Activated CD4-positive, alpha-beta T cell treated with anti-CD3 and anti-CD28 coated beads for 48 hours (primary cell): ENCODE measurements around the gene IRAG1.
"Not testable (repeated sequence)": the region's sequence is repeated elsewhere in the genome, so short reads cannot be mapped to it uniquely, and the experiment has no call there.

Experiments used
- DNase-seq: peaks from one replicate; pipeline ENCODE4 v3.0.0-alpha.2; 2020

The IRAG1 gene

DNA sequence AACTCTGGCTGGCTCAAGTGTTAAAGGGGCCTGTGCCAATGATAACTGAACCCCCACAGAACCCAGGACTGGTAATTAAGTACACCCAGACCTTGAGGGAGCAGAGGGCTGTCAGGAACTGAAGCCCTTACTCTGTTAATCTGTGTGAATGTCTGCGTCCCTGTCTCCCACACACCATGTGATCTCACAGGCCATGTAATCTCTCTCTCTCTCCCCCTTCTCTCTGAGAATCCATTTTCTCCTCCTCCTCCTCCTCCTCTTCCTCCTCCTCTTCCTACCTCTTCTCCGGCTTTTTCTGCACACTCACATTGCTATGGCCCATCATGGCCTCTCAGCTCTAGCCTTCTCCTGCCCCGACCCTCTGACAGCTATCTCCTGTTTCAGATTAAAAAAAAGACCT lies 14.6 kb upstream of the IRAG1 start:
- DNase-seq, result no peak

DNA sequence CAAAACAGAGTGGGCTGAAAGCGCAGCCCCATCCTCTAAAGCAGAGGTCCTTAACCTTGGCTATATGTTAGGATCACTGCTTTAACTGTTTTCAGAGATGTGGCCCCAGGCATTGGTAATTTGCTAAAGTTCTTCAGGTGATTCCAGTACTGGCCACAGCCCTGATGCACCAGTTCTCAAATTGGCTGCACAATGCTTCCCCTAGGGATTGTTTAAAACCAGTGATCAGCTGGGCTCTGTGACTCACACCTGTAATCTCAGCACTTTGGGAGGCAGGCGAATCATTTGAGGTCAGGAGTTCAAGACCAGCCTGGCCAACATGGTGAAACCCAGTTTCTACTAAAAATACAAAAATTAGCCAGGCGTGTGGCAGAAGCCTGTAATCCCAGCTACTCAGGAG lies 8.4 kb upstream of the IRAG1 start:
- DNase-seq, result no peak

DNA sequence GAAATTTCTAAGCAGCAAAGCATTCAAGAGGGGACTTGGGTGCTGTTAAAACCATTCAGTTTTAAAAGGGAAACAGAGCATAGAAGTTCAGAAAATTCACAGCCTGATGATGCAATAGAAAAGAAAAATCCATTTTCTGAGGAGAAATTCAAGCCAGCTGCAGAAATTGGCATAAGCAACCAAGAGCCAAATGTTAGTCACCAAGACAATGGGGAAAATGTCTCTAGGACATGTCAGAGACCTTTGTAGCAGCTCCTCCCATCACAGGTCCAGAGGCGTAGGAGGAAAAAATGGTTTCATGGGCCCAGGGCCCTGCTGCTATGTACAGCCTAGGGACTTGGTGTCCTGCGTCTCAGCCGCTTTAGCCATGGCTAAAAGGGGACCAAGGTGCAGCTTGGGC lies 5.5 kb upstream of the IRAG1 start:
- no peak for DNase-seq

DNA sequence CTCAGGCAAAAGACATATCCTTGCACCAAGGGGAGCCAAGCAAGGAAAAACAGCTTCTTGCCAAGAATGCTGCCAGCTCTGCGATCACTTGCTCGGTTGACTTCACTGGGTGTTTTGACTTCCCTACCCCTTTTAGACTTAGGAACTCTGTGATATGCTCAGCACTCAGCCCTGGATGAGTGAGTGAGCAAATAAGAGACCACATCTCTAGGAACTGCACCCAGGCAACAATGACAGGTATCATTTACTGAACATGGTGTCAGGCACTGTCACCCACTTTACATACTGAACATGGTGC lies 3.7 kb upstream of the IRAG1 start:
- no peak for DNase-seq

GRCh38 chr11:10696468-10697322 lies 3.1 kb upstream of the IRAG1 start:
- no peak for DNase-seq

DNA sequence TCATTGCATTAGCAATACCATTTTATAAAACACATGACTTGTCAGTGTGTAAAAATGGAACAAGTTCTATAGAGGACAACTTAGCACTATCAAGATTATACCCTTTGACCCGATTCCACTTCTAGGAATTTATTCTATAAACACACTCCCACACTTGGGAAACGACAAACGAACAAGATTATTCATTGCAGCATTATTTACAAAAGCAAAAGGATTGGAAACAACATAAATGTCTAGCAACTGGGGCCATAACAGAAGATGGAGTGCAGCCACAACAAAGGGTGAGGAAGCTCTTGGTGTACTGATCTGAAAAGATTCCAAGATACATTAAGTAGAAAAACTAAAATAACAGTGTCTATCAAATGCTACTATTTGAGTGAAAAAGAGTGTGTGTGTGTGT lies 2.3 kb upstream of the IRAG1 start:
- DNase-seq, result no peak

DNA sequence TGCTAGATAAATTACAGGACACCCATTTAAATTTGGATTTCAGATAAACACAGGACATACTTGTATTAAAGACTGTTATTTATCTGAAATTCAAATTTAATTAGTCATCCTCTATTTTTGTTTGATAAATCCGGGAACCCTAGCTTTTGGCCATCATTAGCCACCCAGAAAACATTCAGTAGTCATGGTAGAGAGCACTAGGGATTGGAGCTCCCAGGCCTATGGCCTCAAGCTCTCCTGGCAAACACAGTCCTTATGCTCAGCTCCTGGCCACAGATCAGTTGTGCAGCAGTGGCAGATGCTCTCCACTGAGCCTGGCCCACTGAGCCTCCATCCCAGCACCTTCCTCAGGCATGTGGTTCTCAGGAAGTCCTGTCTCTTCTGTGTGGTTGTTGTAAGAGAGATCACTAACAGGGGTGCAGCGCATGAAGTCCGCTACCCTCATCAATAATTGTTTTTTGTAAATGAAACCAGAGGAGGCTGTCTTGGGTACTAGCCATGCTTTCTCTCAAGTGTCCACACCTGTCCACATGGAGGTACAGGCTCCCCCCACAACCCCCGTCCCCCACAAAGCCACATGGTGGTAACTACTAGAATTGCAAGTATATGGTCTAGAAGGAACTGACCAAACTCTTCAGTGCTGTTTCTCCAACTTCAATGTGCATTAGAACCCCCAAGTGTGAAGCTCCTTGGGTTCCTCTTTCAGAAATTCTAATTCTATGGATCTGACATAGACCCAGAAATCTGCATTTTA lies 1.1 kb upstream of the IRAG1 start:
- DNase-seq, result no peak

- no peak for DNase-seq
These were observed 932 bp downstream of the IRAG1 start for GRCh38 chr11:10692531-10693115.

DNA sequence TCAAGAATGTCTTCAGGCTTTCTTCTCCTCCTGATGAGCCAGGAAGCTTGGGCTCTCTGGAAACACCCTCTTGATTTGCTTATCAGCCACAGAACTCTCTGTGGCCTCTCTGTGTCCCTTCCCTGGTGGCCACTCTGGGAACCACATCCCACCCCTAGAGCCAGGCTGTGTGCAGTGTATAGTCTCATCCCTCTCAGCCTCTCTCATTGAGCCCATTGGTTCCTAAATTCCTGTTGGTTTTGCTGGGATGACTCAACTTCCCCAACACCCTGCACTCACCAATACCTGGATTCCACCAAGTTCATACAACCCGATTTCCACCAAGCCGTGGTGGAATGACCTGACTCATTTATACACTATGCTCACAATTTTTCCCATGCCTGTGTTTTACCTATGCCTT lies 5.2 kb downstream of the IRAG1 start:
- peak; percentile 26 for DNase-seq

GRCh38 chr11:10686311-10686710 lies 7.2 kb downstream of the IRAG1 start:
- DNase-seq, result no peak

- no peak for DNase-seq
These were observed 10.1 kb downstream of the IRAG1 start for GRCh38 chr11:10683429-10683828.

DNA sequence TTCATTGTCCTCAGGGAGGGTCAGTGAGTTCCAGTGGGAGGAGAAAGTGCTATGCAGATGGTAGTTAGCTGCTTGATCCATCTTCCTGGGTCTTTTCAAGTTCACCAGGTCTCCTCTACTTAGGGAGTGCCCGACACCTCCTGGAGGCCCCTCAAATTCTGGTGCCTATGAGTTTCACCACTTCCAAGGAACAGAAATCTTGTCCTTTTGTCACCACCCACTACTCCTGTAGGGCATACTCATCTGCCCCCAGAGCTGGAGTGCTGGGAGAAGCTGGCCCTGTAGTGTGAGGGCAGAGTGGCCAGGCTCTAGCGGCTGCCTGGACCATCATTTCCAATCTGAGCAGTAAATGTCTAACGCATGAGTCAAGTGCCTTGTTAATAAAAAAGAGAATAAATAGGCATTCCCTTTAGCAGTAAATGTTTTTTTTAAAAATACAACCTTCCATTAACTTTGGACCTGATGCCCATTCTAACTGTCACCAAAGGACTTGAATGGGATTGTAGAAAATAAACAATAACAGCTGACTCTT lies 12.5 kb downstream of the IRAG1 start:
- DNase-seq, result no peak

DNA sequence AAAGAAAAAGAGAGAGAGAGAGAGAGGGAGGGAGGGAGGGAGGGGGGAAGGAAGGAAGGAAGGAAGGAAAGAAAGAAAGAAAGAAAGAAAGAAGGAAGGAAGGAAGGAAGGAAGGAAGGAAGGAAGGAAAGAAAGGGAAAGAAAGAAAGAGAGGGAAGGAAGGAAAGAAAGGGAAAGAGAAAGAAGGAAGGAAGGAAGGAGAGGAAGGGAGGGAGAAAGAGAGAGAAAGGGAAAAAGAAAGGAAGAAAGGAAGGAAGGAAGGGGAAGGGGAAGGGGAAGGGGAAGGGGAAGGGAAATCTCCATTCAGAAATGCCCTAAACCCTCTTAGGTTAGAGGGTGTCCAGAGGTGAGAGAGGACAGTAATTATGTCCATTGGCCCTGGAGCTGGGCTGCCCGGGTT lies 13.3 kb downstream of the IRAG1 start:
- DNase-seq, result not testable (repeated sequence)

- DNase-seq, result no peak
These were observed 13.9 kb downstream of the IRAG1 start for GRCh38 chr11:10679644-10680043.

- no peak for DNase-seq
These were observed 15.5 kb downstream of the IRAG1 start for GRCh38 chr11:10678101-10678500.

DNA sequence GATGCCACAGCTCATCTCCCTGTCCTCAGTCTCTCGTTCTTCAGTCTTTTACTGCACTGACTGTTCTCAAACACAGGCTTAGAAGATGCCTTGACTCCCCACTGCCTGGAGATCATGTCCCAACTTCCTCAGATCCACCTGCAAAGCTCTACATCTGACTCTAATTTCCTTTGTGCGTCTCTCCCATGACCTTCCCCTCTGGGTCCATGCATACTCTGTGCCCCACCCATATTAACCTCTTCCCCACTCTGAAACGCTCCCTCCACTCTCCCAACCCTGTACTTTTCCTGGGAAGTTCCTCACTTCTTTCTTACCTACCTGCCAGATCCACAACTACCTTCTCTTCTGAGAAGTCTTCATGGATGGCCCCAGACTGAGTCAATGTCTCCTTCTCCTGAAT lies 16.6 kb downstream of the IRAG1 start:
- no peak for DNase-seq

- DNase-seq, result no peak
These were observed 18.6 kb downstream of the IRAG1 start for GRCh38 chr11:10674911-10675440.

- no peak for DNase-seq
These were observed 19.1 kb downstream of the IRAG1 start for GRCh38 chr11:10674440-10674855.

- DNase-seq, result no peak
These were observed 20.0 kb downstream of the IRAG1 start for GRCh38 chr11:10673501-10674062.

DNA sequence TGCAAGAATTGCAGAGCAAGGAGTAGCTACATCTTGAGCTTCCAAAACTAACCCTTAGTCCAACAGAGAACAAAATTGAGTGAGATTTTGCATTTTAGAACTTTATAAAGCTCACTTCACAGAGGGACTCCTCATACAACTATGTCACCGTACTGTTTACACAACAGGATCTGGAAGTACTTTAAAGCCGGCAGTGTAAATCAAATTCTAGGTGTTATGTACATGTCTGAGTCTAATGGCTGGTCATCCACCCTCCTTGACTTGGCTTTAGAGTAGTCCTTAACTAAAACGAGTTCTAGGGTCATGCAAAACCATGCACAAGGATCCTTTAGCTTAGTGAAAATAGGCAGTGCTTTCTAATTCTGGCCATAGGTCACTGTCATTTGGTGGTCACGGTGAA lies 23.5 kb downstream of the IRAG1 start:
- no peak for DNase-seq

DNA sequence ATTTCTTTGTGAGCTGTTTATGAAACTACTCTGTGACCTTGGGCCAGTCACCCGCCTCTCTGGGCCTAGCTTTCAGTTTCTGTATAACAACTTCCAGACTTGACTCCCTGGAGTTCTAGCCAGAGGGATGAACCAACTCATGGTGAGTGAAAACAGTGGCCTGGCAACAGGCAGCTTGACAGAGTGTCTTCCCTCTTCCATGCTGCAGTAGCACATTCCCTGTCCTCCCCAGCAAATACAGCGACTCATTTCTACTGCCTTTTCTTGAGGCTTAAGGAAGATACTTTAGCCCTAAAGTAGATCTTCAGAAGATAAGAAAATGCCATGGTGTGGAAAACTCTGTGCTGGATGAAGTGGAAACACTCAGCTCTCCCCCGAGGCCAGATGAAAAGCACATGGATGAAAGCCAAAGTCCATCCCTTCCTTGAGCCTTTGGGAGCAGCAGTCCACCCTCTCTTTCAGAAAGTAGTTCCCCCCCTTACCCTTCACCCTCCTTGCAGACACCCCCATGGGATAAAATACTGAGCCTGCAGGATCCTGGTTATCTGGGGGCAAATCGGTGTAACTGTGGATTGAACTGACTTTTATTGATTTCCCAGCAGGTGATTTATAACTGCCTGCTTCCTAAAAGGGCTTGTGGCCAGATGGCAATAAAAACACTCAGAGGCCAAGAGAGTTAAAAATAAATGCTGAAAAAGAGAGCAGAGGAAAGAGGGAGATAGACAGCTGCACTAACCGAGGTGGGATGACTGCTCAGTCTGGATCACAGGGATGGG lies 24.1 kb downstream of the IRAG1 start:
- no peak for DNase-seq

- no peak for DNase-seq
These were observed 26.1 kb downstream of the IRAG1 start for GRCh38 chr11:10667521-10667885.
